Measurements from ENCODE around the gene SGCD. TPM values are rescaled to one million over a fixed set of nuclear protein-coding genes. Genes with fewer than 3 reads are reported as not detected.

The SGCD gene
- polyA plus RNA-seq, 4 donors = 0.22 to 7.5 (median 0.62) TPM

- no peaks in the 10 kb centered on the region for H3K9me3 ChIP-seq (ENCODE audit: control insufficient read depth in 2 of 2, insufficient read depth in 1 of 2, low read depth in 1 of 2, low read length in 1 of 2)
- DNase-seq = no peak
- no peak overlapping the region for H3K27ac ChIP-seq (ENCODE audit: low read depth in 1 of 3, low read length in 2 of 3)
- no peak for FAIRE-seq
- 49 to 70% (median 55%) methylated on average over 2 of the region's 2 CpGs for WGBS, 3 donors
- H3K4me3 ChIP-seq (ENCODE audit: low read depth in 1 of 3, low read length in 3 of 3) = no peak overlapping the region
- no peaks in the 10 kb centered on the region for H3K36me3 ChIP-seq (ENCODE audit: control insufficient read depth in 3 of 3, insufficient read depth in 2 of 3, low read depth in 1 of 3, low read length in 3 of 3)
- no peaks in the 10 kb centered on the region for H3K27me3 ChIP-seq (ENCODE audit: control insufficient read depth in 3 of 3, insufficient read depth in 3 of 3, low read length in 3 of 3)
- no peaks in the 10 kb centered on the region for H3K4me1 ChIP-seq (ENCODE audit: control insufficient read depth in 3 of 3, insufficient read depth in 2 of 3, low read depth in 1 of 3, low read length in 2 of 3)
Measured at GRCh38 chr5:156758011-156758791, 431.2 kb downstream of the SGCD start.

- Histone ChIP-seq H3K36me3 (ENCODE audit: control insufficient read depth in 3 of 3, insufficient read depth in 2 of 3, low read depth in 1 of 3, low read length in 3 of 3) (no peaks in the 10 kb centered on the region), H3K27ac (ENCODE audit: low read depth in 1 of 3, low read length in 2 of 3) (no peak overlapping the region), H3K4me1 (ENCODE audit: control insufficient read depth in 3 of 3, insufficient read depth in 2 of 3, low read depth in 1 of 3, low read length in 2 of 3) (no peaks in the 10 kb centered on the region), H3K4me3 (ENCODE audit: low read depth in 1 of 3, low read length in 3 of 3) (no peak overlapping the region), H3K9me3 (ENCODE audit: control insufficient read depth in 2 of 2, insufficient read depth in 1 of 2, low read depth in 1 of 2, low read length in 1 of 2) (no peaks in the 10 kb centered on the region), H3K27me3 (ENCODE audit: control insufficient read depth in 3 of 3, insufficient read depth in 3 of 3, low read length in 3 of 3) (no peaks in the 10 kb centered on the region)
- DNase-seq (no peak), FAIRE-seq (no peak)
- 93 to 95% (median 95%) methylated on average over 11 of the region's 11 CpGs for WGBS, 3 donors
Measured at GRCh38 chr5:156759156-156759555, 432.2 kb downstream of the SGCD start.

- DNase-seq (no peak), FAIRE-seq (no peak)
- Histone ChIP-seq H3K9me3 (ENCODE audit: control insufficient read depth in 2 of 2, insufficient read depth in 1 of 2, low read depth in 1 of 2, low read length in 1 of 2) (no peaks in the 10 kb centered on the region), H3K4me3 (ENCODE audit: low read depth in 1 of 3, low read length in 3 of 3) (no peak overlapping the region), H3K4me1 (ENCODE audit: control insufficient read depth in 3 of 3, insufficient read depth in 2 of 3, low read depth in 1 of 3, low read length in 2 of 3) (no peaks in the 10 kb centered on the region), H3K36me3 (ENCODE audit: control insufficient read depth in 3 of 3, insufficient read depth in 2 of 3, low read depth in 1 of 3, low read length in 3 of 3) (no peaks in the 10 kb centered on the region), H3K27ac (ENCODE audit: low read depth in 1 of 3, low read length in 2 of 3) (no peak overlapping the region), H3K27me3 (ENCODE audit: control insufficient read depth in 3 of 3, insufficient read depth in 3 of 3, low read length in 3 of 3) (no peaks in the 10 kb centered on the region)
Measured at GRCh38 chr5:156762771-156763170, 435.8 kb downstream of the SGCD start.

GRCh38 chr5:156764176-156764971 lies 437.4 kb downstream of the SGCD start:
- Histone ChIP-seq H3K9me3 (ENCODE audit: control insufficient read depth in 2 of 2, insufficient read depth in 1 of 2, low read depth in 1 of 2, low read length in 1 of 2) (no peaks in the 10 kb centered on the region), H3K4me3 (ENCODE audit: low read depth in 1 of 3, low read length in 3 of 3) (no peak overlapping the region), H3K4me1 (ENCODE audit: control insufficient read depth in 3 of 3, insufficient read depth in 2 of 3, low read depth in 1 of 3, low read length in 2 of 3) (no peaks in the 10 kb centered on the region), H3K36me3 (ENCODE audit: control insufficient read depth in 3 of 3, insufficient read depth in 2 of 3, low read depth in 1 of 3, low read length in 3 of 3) (no peaks in the 10 kb centered on the region), H3K27ac (ENCODE audit: low read depth in 1 of 3, low read length in 2 of 3) (no peak overlapping the region), H3K27me3 (ENCODE audit: control insufficient read depth in 3 of 3, insufficient read depth in 3 of 3, low read length in 3 of 3) (no peaks in the 10 kb centered on the region)
- WGBS, 3 donors = 51 to 74% (median 58%) methylated on average over 6 of the region's 6 CpGs
- DNase-seq (no peak), FAIRE-seq (no peak)

- 52 to 67% (median 59%) methylated on average over 2 of the region's 2 CpGs for WGBS, 3 donors
- Histone ChIP-seq H3K9me3 (ENCODE audit: control insufficient read depth in 2 of 2, insufficient read depth in 1 of 2, low read depth in 1 of 2, low read length in 1 of 2) (no peaks in the 10 kb centered on the region), H3K4me3 (ENCODE audit: low read depth in 1 of 3, low read length in 3 of 3) (no peak overlapping the region), H3K27ac (ENCODE audit: low read depth in 1 of 3, low read length in 2 of 3) (no peak overlapping the region), H3K27me3 (ENCODE audit: control insufficient read depth in 3 of 3, insufficient read depth in 3 of 3, low read length in 3 of 3) (no peaks in the 10 kb centered on the region), H3K4me1 (ENCODE audit: control insufficient read depth in 3 of 3, insufficient read depth in 2 of 3, low read depth in 1 of 3, low read length in 2 of 3) (no peaks in the 10 kb centered on the region), H3K36me3 (ENCODE audit: control insufficient read depth in 3 of 3, insufficient read depth in 2 of 3, low read depth in 1 of 3, low read length in 3 of 3) (no peaks in the 10 kb centered on the region)
- no peak for DNase-seq
- FAIRE-seq = no peak
Measured at GRCh38 chr5:156774273-156774672, 447.3 kb downstream of the SGCD start.

- Histone ChIP-seq H3K4me3 (ENCODE audit: low read depth in 1 of 3, low read length in 3 of 3) (no peak overlapping the region), H3K4me1 (ENCODE audit: control insufficient read depth in 3 of 3, insufficient read depth in 2 of 3, low read depth in 1 of 3, low read length in 2 of 3) (no peaks in the 10 kb centered on the region), H3K27me3 (ENCODE audit: control insufficient read depth in 3 of 3, insufficient read depth in 3 of 3, low read length in 3 of 3) (no peaks in the 10 kb centered on the region), H3K9me3 (ENCODE audit: control insufficient read depth in 2 of 2, insufficient read depth in 1 of 2, low read depth in 1 of 2, low read length in 1 of 2) (peaks cover 0 to 3% of the 10 kb centered on the region in 2 donors), H3K27ac (ENCODE audit: low read depth in 1 of 3, low read length in 2 of 3) (no peak overlapping the region), H3K36me3 (ENCODE audit: control insufficient read depth in 3 of 3, insufficient read depth in 2 of 3, low read depth in 1 of 3, low read length in 3 of 3) (no peaks in the 10 kb centered on the region)
- 88 to 97% (median 97%) methylated on average over 1 of the region's 1 CpG for WGBS, 3 donors
- no peak for FAIRE-seq
- no peak for DNase-seq
Measured at GRCh38 chr5:156778139-156778706, 451.3 kb downstream of the SGCD start.

- Histone ChIP-seq H3K4me3 (ENCODE audit: low read depth in 1 of 3, low read length in 3 of 3) (no peak overlapping the region), H3K27me3 (ENCODE audit: control insufficient read depth in 3 of 3, insufficient read depth in 3 of 3, low read length in 3 of 3) (no peaks in the 10 kb centered on the region), H3K27ac (ENCODE audit: low read depth in 1 of 3, low read length in 2 of 3) (no peak overlapping the region), H3K4me1 (ENCODE audit: control insufficient read depth in 3 of 3, insufficient read depth in 2 of 3, low read depth in 1 of 3, low read length in 2 of 3) (no peaks in the 10 kb centered on the region), H3K9me3 (ENCODE audit: control insufficient read depth in 2 of 2, insufficient read depth in 1 of 2, low read depth in 1 of 2, low read length in 1 of 2) (peaks cover 0 to 6% of the 10 kb centered on the region in 2 donors), H3K36me3 (ENCODE audit: control insufficient read depth in 3 of 3, insufficient read depth in 2 of 3, low read depth in 1 of 3, low read length in 3 of 3) (no peaks in the 10 kb centered on the region)
- FAIRE-seq (no peak), DNase-seq (no peak)
- WGBS, 3 donors = 52 to 86% (median 73%) methylated on average over 2 of the region's 2 CpGs
Measured at GRCh38 chr5:156778752-156779151, 451.8 kb downstream of the SGCD start.

GRCh38 chr5:156779436-156779835 lies 452.5 kb downstream of the SGCD start:
- H3K9me3 ChIP-seq (ENCODE audit: control insufficient read depth in 2 of 2, insufficient read depth in 1 of 2, low read depth in 1 of 2, low read length in 1 of 2) = peaks cover 0 to 6% of the 10 kb centered on the region in 2 donors
- 56 to 79% (median 71%) methylated on average over 4 of the region's 4 CpGs for WGBS, 3 donors
- no peak overlapping the region for H3K4me3 ChIP-seq (ENCODE audit: low read depth in 1 of 3, low read length in 3 of 3)
- no peaks in the 10 kb centered on the region for H3K27me3 ChIP-seq (ENCODE audit: control insufficient read depth in 3 of 3, insufficient read depth in 3 of 3, low read length in 3 of 3)
- H3K4me1 ChIP-seq (ENCODE audit: control insufficient read depth in 3 of 3, insufficient read depth in 2 of 3, low read depth in 1 of 3, low read length in 2 of 3) = no peaks in the 10 kb centered on the region
- DNase-seq (no peak), FAIRE-seq (no peak)
- H3K36me3 ChIP-seq (ENCODE audit: control insufficient read depth in 3 of 3, insufficient read depth in 2 of 3, low read depth in 1 of 3, low read length in 3 of 3) = no peaks in the 10 kb centered on the region
- H3K27ac ChIP-seq (ENCODE audit: low read depth in 1 of 3, low read length in 2 of 3) = no peak overlapping the region
